WTC11 (cell line): ENCODE measurements around the gene ZBTB7C. TPM values are rescaled to one million over a fixed set of nuclear protein-coding genes. Genes with fewer than 3 reads are reported as not detected.

Source experiments
- ATAC-seq: fragments of 200-7000 bp; cut with Tn5 transposase; 2 replicates; pipeline ENCODE4 v1.10.0; 2021; ENCODE audit warnings: mild to moderate bottlenecking, moderate library complexity
- CTCF ChIA-PET: fragments of 300-600 bp; sonication (Branson Sonifier 250); formaldehyde crosslinking; loops from one replicate; lab custom pipeline; 2021; ENCODE audit warnings: antibody characterized with exemption; lab: Charles Lee
- POLR2A ChIA-PET: fragments of 350-600 bp; sonication (Branson Sonifier 250); formaldehyde crosslinking; loops from one replicate; lab custom pipeline; 2021; ENCODE audit warnings: antibody characterized with exemption; lab: Charles Lee
- DNase-seq: peaks from one replicate; pipeline ENCODE4 v3.0.0; 2021; ENCODE audit warnings: low spot score
- H3K27ac Mint-ChIP-seq: 2 replicates; pipeline ENCODE4 v1.8.0; 2021; ENCODE audit warnings: mixed read lengths
- H3K27me3 Mint-ChIP-seq: 2 replicates; pipeline ENCODE4 v1.8.0; 2021; ENCODE audit warnings: low read depth, mild to moderate bottlenecking, moderate library complexity, mixed read lengths
- H3K36me3 Mint-ChIP-seq: 2 replicates; pipeline ENCODE4 v1.8.0; 2021; ENCODE audit warnings: mixed read lengths
- H3K4me1 Mint-ChIP-seq: 2 replicates; pipeline ENCODE4 v1.8.0; 2022; ENCODE audit warnings: mixed read lengths
- H3K4me3 Mint-ChIP-seq: 2 replicates; pipeline ENCODE4 v1.8.0; 2021; ENCODE audit warnings: mild to moderate bottlenecking, moderate library complexity, mixed read lengths
- H3K9me3 Mint-ChIP-seq: 2 replicates; pipeline ENCODE4 v1.8.0; 2021; ENCODE audit warnings: mixed read lengths
- CBFB ChIP-seq: sonication (generic); formaldehyde crosslinking; IDR thresholded peaks from 2 replicates; pipeline ENCODE4 v1.8.1; 2022; ENCODE audit warnings: mild to moderate bottlenecking, low read depth, missing genetic modification reagents
- E2F5 ChIP-seq: sonication (generic); formaldehyde crosslinking; IDR thresholded peaks from 2 replicates; pipeline ENCODE4 v1.8.1; 2022; ENCODE audit warnings: mild to moderate bottlenecking, moderate library complexity, missing genetic modification reagents
- ELF4 ChIP-seq: sonication (generic); formaldehyde crosslinking; IDR thresholded peaks from 2 replicates; pipeline ENCODE4 v1.8.1; 2022; ENCODE audit warnings: low read depth, mild to moderate bottlenecking, moderate library complexity, missing genetic modification reagents
- ESRRA ChIP-seq: sonication (generic); formaldehyde crosslinking; IDR thresholded peaks from 2 replicates; pipeline ENCODE4 v1.8.1; 2022; ENCODE audit warnings: mild to moderate bottlenecking, missing genetic modification reagents, borderline replicate concordance
- ETV6 ChIP-seq: sonication (generic); formaldehyde crosslinking; IDR thresholded peaks from 2 replicates; pipeline ENCODE4 v1.8.1; 2022; ENCODE audit warnings: mild to moderate bottlenecking, missing genetic modification reagents
- NR1H2 ChIP-seq: sonication (generic); formaldehyde crosslinking; IDR thresholded peaks from 2 replicates; pipeline ENCODE4 v1.9.0; 2021; ENCODE audit warnings: mild to moderate bottlenecking, moderate library complexity, missing genetic modification reagents
- OVOL2 ChIP-seq: fragments of 250-450 bp; sonication (Bioruptor Pico); IDR thresholded peaks from 2 replicates; pipeline ENCODE4 v1.9.0; 2021; ENCODE audit warnings: mild to moderate bottlenecking, borderline replicate concordance
- RORB ChIP-seq: fragments of 250-450 bp; sonication (Bioruptor Pico); IDR thresholded peaks from 2 replicates; pipeline ENCODE4 v1.9.0; 2021; ENCODE audit warnings: mild to moderate bottlenecking
- SMAD3 ChIP-seq: sonication (generic); formaldehyde crosslinking; IDR thresholded peaks from 2 replicates; pipeline ENCODE4 v1.8.0; 2022; ENCODE audit warnings: missing genetic modification reagents, mild to moderate bottlenecking, borderline replicate concordance
- USF2 ChIP-seq: sonication (generic); formaldehyde crosslinking; IDR thresholded peaks from 2 replicates; pipeline ENCODE4 v1.8.1; 2023; ENCODE audit warnings: mild to moderate bottlenecking, missing genetic modification reagents, moderate library complexity
- ZBTB43 ChIP-seq: sonication (generic); formaldehyde crosslinking; IDR thresholded peaks from 2 replicates; pipeline ENCODE4 v1.8.1; 2023; ENCODE audit warnings: mild to moderate bottlenecking, missing genetic modification reagents
- ZNF121 ChIP-seq: sonication (generic); formaldehyde crosslinking; IDR thresholded peaks from 2 replicates; pipeline ENCODE4 v1.8.0; 2023; ENCODE audit warnings: missing genetic modification reagents
- total RNA-seq: library from RNA; stranded (reverse); gene quantifications from 3 replicates; pipeline ENCODE4 v1.2.3, GENCODE V29; 2021
- TF ChIP-seq, protein P1 (sequence below): fragments of 250-450 bp; sonication (Bioruptor Pico); IDR thresholded peaks from 2 replicates; pipeline ENCODE4 v1.9.0; 2021; ENCODE audit warnings: moderate library complexity, mild to moderate bottlenecking, inconsistent platforms, borderline replicate concordance
- TF ChIP-seq, protein P2 (sequence below): sonication (generic); formaldehyde crosslinking; conservative IDR thresholded peaks from 2 replicates; pipeline ENCODE4 v1.8.1; 2022; ENCODE audit warnings: mild to moderate bottlenecking, missing genetic modification reagents
- TF ChIP-seq, protein P3 (sequence below): sonication (generic); formaldehyde crosslinking; IDR thresholded peaks from 2 replicates; pipeline ENCODE4 v1.8.0; 2022; ENCODE audit warnings: mild to moderate bottlenecking, missing genetic modification reagents
- TF ChIP-seq, protein P4 (sequence below): fragments of 200-600 bp; IDR thresholded peaks from 2 replicates; pipeline ENCODE4 v1.8.0; 2022; ENCODE audit warnings: antibody characterized with exemption
- TF ChIP-seq, protein P5 (sequence below): sonication (generic); formaldehyde crosslinking; IDR thresholded peaks from 2 replicates; pipeline ENCODE4 v1.8.0; 2022; ENCODE audit warnings: mild to moderate bottlenecking, missing genetic modification reagents
- TF ChIP-seq, protein P6 (sequence below): sonication (generic); formaldehyde crosslinking; conservative IDR thresholded peaks from 2 replicates; pipeline ENCODE4 v1.8.1; 2023; ENCODE audit warnings: mild to moderate bottlenecking, low read depth, missing genetic modification reagents, moderate library complexity
- TF ChIP-seq, protein P7 (sequence below): sonication (generic); formaldehyde crosslinking; IDR thresholded peaks from 2 replicates; pipeline ENCODE4 v1.8.0; 2023; ENCODE audit warnings: missing genetic modification reagents, mild to moderate bottlenecking, borderline replicate concordance

The ZBTB7C gene
- total RNA-seq, 1 experiment from 2014 or later: 0.48 TPM

- ATAC-seq: peak; percentile 80
- TF ChIP-seq NR1H2 (CRISPR knock-in tag) (no peak), ETV6 (CRISPR knock-in tag) (no peak), CBFB (CRISPR knock-in tag) (no peak), SMAD3 (no peak), USF2 (peak; percentile 57), E2F5 (CRISPR knock-in tag) (no peak), ZBTB43 (no peak), ZNF121 (CRISPR knock-in tag) (peak; percentile 78; the same call in 1 of the 2 replicates), ELF4 (CRISPR knock-in tag) (no peak), ESRRA (CRISPR knock-in tag) (no peak), RORB (CRISPR knock-in tag) (no peak), OVOL2 (CRISPR knock-in tag) (no peak)
- TF ChIP-seq, protein P1, sequence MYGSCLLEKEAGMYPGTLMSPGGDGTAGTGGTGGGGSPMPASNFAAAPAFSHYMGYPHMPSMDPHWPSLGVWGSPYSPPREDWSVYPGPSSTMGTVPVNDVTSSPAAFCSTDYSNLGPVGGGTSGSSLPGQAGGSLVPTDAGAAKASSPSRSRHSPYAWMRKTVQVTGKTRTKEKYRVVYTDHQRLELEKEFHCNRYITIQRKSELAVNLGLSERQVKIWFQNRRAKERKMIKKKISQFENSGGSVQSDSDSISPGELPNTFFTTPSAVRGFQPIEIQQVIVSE (CRISPR knock-in tag): no peak
- TF ChIP-seq, protein P2, sequence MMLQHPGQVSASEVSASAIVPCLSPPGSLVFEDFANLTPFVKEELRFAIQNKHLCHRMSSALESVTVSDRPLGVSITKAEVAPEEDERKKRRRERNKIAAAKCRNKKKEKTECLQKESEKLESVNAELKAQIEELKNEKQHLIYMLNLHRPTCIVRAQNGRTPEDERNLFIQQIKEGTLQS: no peak
- TF ChIP-seq, protein P3, sequence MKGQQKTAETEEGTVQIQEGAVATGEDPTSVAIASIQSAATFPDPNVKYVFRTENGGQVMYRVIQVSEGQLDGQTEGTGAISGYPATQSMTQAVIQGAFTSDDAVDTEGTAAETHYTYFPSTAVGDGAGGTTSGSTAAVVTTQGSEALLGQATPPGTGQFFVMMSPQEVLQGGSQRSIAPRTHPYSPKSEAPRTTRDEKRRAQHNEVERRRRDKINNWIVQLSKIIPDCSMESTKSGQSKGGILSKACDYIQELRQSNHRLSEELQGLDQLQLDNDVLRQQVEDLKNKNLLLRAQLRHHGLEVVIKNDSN (CRISPR knock-in tag): peak; percentile 57; the same call in 1 of the 2 replicates
- TF ChIP-seq, protein P4, sequence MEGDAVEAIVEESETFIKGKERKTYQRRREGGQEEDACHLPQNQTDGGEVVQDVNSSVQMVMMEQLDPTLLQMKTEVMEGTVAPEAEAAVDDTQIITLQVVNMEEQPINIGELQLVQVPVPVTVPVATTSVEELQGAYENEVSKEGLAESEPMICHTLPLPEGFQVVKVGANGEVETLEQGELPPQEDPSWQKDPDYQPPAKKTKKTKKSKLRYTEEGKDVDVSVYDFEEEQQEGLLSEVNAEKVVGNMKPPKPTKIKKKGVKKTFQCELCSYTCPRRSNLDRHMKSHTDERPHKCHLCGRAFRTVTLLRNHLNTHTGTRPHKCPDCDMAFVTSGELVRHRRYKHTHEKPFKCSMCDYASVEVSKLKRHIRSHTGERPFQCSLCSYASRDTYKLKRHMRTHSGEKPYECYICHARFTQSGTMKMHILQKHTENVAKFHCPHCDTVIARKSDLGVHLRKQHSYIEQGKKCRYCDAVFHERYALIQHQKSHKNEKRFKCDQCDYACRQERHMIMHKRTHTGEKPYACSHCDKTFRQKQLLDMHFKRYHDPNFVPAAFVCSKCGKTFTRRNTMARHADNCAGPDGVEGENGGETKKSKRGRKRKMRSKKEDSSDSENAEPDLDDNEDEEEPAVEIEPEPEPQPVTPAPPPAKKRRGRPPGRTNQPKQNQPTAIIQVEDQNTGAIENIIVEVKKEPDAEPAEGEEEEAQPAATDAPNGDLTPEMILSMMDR: no peak
- TF ChIP-seq, protein P5, sequence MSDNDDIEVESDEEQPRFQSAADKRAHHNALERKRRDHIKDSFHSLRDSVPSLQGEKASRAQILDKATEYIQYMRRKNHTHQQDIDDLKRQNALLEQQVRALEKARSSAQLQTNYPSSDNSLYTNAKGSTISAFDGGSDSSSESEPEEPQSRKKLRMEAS (CRISPR knock-in tag): peak; percentile 42; the same call in 1 of the 2 replicates
- TF ChIP-seq, protein P6, sequence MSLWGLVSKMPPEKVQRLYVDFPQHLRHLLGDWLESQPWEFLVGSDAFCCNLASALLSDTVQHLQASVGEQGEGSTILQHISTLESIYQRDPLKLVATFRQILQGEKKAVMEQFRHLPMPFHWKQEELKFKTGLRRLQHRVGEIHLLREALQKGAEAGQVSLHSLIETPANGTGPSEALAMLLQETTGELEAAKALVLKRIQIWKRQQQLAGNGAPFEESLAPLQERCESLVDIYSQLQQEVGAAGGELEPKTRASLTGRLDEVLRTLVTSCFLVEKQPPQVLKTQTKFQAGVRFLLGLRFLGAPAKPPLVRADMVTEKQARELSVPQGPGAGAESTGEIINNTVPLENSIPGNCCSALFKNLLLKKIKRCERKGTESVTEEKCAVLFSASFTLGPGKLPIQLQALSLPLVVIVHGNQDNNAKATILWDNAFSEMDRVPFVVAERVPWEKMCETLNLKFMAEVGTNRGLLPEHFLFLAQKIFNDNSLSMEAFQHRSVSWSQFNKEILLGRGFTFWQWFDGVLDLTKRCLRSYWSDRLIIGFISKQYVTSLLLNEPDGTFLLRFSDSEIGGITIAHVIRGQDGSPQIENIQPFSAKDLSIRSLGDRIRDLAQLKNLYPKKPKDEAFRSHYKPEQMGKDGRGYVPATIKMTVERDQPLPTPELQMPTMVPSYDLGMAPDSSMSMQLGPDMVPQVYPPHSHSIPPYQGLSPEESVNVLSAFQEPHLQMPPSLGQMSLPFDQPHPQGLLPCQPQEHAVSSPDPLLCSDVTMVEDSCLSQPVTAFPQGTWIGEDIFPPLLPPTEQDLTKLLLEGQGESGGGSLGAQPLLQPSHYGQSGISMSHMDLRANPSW (CRISPR knock-in tag): no peak
- TF ChIP-seq, protein P7, sequence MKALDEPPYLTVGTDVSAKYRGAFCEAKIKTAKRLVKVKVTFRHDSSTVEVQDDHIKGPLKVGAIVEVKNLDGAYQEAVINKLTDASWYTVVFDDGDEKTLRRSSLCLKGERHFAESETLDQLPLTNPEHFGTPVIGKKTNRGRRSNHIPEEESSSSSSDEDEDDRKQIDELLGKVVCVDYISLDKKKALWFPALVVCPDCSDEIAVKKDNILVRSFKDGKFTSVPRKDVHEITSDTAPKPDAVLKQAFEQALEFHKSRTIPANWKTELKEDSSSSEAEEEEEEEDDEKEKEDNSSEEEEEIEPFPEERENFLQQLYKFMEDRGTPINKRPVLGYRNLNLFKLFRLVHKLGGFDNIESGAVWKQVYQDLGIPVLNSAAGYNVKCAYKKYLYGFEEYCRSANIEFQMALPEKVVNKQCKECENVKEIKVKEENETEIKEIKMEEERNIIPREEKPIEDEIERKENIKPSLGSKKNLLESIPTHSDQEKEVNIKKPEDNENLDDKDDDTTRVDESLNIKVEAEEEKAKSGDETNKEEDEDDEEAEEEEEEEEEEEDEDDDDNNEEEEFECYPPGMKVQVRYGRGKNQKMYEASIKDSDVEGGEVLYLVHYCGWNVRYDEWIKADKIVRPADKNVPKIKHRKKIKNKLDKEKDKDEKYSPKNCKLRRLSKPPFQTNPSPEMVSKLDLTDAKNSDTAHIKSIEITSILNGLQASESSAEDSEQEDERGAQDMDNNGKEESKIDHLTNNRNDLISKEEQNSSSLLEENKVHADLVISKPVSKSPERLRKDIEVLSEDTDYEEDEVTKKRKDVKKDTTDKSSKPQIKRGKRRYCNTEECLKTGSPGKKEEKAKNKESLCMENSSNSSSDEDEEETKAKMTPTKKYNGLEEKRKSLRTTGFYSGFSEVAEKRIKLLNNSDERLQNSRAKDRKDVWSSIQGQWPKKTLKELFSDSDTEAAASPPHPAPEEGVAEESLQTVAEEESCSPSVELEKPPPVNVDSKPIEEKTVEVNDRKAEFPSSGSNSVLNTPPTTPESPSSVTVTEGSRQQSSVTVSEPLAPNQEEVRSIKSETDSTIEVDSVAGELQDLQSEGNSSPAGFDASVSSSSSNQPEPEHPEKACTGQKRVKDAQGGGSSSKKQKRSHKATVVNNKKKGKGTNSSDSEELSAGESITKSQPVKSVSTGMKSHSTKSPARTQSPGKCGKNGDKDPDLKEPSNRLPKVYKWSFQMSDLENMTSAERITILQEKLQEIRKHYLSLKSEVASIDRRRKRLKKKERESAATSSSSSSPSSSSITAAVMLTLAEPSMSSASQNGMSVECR (CRISPR knock-in tag): no peak
- POLR2A ChIA-PET: no interaction called here
- no peaks in the 10 kb centered on the region for H3K9me3 Mint-ChIP-seq
- no peak overlapping the region for H3K4me3 Mint-ChIP-seq
- CTCF ChIA-PET: interaction anchor here (1.0 kb wide), 2 partner anchors 43 to 102 kb away, joined by 3 to 4 read pairs; no protein-coding TSS in a partner anchor
- peaks cover 13% of the 10 kb centered on the region for H3K4me1 Mint-ChIP-seq
- H3K36me3 Mint-ChIP-seq: no peaks in the 10 kb centered on the region
- no peaks in the 10 kb centered on the region for H3K27me3 Mint-ChIP-seq
- H3K27ac Mint-ChIP-seq: no peak overlapping the region
- no peak for DNase-seq
These were observed 328.6 kb downstream of the ZBTB7C start for GRCh38 chr18:48080546-48080945.
